Stimulated activated CD8-positive, alpha-beta memory T cell treated with anti-CD3 and anti-CD28 coated beads, Interleukin-12 subunit alpha, Interleukin-12 subunit beta, amount 100 ng/mL, for 24 hours (primary cell): Measurements from ENCODE around the gene FLYWCH1.

Experiments
- DNase-seq: peaks from one replicate; pipeline ENCODE4 v3.0.0-alpha.2; 2020; ENCODE audit errors: extremely low read depth

FLYWCH1 gene, protein sequence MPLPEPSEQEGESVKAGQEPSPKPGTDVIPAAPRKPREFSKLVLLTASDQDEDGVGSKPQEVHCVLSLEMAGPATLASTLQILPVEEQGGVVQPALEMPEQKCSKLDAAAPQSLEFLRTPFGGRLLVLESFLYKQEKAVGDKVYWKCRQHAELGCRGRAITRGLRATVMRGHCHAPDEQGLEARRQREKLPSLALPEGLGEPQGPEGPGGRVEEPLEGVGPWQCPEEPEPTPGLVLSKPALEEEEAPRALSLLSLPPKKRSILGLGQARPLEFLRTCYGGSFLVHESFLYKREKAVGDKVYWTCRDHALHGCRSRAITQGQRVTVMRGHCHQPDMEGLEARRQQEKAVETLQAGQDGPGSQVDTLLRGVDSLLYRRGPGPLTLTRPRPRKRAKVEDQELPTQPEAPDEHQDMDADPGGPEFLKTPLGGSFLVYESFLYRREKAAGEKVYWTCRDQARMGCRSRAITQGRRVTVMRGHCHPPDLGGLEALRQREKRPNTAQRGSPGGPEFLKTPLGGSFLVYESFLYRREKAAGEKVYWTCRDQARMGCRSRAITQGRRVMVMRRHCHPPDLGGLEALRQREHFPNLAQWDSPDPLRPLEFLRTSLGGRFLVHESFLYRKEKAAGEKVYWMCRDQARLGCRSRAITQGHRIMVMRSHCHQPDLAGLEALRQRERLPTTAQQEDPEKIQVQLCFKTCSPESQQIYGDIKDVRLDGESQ

DNA sequence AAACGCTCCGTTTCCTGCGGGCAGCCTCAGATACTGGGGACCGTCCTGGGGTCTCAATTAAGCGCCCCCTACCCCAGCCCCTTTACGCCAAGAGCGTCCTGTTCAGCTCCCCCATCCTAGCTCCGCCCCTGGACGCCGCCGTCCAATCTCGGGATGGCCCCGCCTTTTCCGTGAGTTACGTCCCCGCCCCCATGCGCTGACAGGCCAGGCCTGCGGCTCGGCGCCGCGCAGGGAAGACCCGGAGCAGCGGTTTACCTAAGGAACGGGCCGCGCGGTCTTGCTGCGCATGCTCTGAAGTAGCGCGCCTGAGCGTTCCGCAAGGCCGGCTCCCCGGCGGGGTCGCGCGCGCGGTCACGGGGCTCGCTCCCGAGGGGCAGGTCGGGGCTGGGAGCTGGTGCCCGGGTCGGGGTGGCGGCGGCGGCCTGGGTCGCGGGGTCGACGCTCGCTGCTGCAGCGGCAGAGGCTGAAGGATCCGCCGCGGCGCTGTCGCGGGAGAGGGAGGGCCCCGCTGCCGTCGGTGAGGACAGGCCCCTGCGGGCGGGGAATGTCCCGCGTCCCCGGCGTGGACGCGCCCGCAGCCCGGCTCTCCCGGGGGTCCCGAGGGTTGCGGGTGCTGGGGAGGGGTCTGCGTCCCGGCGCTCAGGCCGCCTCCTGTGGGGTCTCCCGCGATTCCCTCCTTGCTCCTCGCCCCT is at the start of gene FLYWCH1:
Gene FLYWCH1, plus strand, starts transcription at position 294 of the 692 bp plus-strand sequence. CDS start 17,755 bp downstream, outside the sequence.
- peak; percentile 96 for DNase-seq

DNA sequence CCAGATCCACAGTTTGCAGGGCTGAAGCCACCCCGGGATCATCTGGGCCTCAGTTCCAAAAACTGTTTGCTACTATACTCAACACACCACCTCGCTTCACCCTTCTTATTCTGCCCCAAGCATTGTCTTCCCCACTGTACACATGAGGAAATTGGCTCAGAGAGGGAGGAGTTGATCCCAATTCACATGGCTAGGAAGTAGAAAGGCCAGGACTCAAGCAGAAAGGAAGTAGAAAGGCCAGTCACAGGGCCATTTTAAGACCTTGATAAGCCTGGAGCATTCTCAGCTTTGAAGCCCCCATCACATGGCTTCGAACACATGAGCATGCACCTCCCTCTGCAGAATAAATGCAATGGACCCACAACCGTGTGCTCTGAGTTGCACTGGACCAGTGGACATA is 46.1 kb upstream of the FLYWCH1 start:
- DNase-seq = no peak

DNA sequence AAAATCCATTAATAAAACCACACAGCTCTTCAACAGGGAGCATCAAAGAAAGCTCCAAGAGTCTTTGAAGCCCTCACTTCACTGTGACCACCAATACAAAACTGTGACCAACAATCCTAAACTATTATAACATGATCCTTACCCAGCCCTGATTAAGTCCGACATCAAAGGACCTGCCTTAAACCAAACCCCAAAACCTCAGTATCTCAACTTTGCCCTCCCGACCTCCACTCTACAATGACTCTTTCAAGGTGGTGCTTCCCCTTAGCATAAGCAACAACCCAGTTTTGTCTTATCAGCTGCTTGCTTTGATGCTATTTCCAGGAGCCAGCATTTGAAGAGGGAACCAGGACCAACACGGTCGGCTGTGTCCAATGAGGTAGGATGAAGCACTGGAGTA is 45.3 kb upstream of the FLYWCH1 start:
- no peak for DNase-seq

DNA sequence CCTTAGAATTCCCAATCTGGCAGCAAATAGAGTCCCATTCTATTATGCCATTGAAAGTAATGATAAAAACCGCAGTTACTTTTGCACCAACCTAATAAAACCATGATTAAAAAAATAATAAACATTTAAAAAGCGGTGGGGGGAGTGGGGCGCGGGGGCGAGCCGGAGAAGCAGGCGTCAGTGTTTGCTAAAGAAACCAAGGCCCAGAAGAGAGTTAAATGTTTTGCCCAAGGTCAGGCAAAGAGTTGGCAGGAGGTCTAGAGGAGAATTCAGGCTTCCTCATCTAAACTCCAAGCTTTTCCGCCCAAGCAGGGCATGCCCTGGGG is 44.1 kb upstream of the FLYWCH1 start:
- no peak for DNase-seq

DNA sequence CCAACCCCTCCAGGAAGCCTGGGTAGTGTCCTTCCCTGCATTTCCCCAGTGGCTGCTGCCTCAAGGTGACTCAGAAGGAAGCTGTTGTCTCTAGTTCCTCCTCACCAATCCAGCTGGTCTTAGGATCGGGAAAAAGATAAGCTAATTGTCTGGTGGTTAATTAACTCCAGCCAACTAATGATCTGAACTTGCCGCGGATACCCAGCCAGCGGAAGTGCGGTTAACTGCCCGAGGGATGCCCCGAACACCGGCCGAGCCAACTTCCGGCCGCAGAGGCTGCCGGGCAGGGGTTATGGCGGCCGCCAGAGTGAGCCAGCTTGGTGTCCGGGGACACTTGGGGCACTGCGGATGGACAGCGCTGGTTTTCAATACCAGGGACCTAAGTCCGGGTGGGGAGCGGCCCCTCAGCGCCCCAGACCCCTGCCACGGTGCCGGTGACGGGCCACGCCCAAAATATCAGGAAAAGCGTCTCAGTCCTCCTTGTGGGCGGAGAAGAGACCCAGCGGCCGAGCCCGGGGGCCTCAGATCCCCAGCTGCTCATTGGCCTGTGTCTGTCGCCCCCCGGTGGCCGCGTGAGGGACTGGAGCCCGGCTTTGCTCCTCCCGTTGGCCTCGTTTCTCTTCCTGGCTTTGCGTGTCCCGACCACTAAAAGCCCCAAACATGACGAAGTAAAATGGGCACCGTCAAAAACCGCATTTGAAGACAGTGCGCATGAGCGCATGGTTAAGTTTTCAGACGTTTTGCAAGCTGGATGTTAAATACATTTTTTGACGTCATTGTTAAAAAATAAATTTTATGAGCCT is 43.5 kb upstream of the FLYWCH1 start:
- peak; percentile 88 for DNase-seq

DNA sequence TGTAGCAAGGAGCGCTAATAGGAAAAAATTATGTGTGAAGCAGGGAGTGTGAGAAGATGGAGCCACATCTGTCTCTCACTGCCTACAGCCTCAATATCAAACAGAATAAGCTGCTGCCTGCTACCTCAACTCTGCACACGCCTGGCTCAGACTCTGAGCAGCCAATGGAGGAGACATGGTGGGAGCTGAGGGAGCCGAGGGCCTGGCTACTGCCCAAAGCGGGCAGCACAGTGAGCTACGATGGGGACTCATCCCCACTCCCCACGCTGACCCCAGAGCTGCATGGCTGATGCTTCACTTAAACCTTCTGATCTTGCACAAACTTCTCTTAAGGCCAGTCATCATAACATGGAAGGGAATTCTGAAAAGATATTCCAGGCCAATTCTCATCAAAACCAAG is 39.8 kb upstream of the FLYWCH1 start:
- DNase-seq = no peak

DNA sequence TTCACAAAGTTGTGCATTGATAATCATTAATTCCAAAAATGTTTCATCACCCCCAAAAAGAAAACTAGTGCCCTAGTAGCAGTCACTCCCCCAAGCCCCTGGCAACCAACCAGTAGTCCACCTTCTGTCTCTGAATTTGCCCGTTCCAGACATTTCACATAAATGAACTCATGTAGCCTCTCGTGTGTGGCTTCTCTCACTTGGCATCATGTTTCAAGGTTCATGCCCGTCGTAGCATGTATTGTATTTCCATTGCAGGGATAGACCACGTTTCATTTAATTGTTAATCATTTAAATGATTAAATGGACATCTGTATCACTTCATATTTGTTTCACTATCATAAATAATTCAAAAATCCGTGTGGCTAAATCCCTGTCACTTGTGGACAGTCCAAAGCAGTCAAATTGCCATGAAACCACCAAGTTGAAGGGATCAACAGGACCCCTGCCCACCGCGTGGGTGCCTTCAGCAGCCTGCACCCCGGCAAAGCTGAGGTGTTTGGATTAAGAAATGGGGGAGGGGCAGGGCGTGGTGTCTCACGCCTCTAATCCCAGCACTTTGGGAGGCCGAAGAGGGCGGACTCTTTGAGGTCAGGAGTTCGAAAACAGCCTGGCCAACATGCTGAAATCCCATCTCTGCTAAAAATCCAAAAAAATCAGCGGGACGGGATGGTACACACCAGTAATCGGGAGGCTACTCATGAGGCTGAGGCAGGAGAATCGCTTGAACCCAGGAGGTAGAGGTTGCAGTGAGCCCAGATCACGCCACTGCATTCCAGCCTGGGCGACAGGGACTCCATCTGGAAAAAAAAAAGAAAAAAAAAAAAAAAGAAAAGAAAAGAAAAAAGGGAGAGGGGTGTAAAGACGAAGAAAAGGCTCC is 37.5 kb upstream of the FLYWCH1 start:
- no peak for DNase-seq

DNA sequence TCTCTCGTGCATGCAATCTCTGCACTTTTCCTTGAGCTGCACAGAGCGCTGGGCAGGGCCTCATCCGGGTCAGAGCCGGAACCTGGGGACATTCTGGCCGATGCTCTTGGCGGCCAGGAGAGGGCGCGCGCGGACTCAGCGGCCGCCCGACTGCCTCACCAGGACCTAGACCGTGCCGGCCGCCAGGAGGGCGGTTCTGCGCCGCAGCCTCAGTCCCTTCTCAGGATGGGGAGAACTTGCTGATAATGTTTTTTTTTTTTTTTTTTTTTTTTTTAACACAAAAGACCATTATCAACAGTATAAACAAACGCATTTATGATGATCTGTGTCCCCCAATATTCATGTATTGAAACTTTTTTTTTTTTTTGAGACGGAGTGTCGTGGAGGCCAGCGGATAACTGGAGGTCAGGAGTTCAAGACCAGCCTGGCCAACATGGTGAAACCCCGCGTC is 36.8 kb upstream of the FLYWCH1 start:
- DNase-seq = no peak

DNA sequence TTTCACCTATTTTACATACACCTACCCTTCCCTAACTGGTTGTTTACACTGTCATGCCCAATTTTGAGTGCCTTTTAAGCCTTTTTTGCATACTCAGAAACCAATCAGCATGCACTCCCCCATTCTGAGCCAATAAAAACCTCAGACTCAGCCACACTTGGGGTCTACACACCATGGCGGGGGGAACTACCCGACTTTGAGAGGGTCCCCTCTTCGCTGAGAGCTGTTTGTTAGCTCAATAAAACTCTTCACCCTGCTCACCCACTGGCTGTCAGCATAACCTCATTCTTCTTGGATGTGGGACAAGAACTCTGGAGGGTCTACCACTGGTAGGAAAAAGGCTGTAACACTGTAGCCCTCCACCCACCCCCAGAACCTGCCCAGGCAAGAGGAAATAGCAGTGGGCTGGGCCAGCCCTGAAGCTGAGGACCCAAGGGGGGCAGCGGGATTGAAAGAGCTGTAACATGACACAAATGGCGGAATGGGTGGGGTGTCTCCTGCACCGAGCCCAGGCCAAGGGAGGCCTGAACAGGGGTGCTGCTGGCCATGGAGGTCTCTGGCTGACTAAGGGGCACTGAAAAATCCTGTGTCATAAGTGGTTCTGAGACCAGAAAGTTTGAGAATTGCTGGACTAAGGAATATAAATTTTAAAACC is 31.8 kb upstream of the FLYWCH1 start:
- DNase-seq = no peak

DNA sequence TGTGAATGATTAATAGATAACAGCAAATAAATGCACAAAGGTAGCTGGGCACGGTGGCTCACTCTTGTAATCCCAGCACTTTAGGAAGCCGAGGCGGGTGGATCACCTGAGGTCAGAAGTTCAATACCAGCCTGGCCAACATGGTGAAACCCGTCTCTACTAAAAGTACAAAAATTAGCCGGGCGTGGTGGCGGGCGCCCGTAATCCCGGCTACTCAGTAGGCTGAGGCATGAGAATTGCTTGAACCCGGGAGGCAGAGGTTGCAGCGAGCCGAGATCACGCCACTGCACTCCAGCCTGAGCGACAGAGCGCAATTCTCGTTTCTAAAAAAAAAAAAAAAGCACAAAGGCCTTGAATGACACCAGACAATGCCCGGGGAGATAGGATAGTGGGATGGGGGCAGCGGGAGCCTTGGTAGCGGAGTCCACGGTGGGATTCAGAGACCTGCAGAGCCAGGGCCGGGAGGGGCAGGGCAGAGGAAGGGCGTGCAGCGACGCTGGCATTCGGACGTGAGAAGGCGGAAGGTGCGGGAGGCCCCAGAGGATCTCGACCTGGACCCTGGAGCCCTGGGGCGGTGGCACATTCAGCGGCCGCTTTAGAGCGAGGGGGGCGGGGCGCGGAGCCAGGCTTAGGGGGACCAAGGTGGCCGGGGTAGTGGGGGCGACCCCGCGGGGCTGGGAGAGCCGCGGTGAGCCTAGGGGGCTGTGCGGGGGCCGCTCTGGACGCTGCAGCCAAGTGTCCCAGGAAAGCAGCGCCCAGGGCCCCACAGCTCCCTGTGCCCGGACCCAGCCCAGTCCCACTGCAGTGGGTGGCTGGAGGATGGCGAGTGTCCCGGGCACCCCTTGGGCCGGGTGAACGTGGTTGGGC is 29.7 kb upstream of the FLYWCH1 start:
- no peak for DNase-seq

DNA sequence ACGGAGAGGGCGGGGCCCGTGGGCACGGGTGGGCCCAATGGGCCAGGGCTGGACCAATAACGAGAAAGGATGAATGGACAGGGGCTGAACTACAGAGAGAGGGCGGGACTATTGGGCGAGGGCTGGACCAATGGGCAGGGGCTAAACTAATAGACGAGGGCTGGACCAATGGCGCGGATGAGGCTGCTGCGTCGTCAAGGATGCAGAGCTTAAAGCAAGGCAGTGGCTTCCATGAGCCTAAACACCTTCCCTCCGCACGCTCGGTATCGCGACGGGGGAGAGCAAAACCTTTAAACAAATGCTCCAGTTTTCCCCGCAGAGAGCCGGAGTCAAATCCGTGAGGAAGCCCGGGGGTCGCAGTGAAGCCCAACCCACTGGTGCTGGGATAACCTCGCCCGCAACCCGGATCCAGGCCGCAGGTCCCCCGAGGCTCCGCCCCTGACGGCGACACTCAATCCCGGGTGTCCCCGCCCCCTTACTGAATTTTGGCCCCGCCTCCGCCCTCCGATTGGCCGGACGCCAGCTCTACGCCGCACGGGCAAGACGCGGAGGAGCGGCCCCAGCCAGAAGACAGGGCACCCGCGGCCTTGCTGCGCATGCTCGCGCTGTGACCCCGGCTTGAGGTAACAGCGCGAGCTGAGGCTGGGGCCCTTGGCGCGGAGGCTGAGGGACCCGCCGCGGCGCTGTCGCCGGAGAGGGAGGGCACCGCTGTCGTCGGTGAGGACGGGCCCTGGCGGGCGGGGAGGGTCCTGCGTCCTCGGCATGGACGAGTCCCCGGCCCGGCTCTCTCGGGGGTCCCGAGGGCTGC is 28.9 kb upstream of the FLYWCH1 start, which contains the start of gene FLYWCH2:
Gene FLYWCH2, plus strand, starts transcription at position 566 of the 808 bp plus-strand sequence. CDS start 13,235 bp downstream, outside the sequence.
- DNase-seq = peak; percentile 95

DNA sequence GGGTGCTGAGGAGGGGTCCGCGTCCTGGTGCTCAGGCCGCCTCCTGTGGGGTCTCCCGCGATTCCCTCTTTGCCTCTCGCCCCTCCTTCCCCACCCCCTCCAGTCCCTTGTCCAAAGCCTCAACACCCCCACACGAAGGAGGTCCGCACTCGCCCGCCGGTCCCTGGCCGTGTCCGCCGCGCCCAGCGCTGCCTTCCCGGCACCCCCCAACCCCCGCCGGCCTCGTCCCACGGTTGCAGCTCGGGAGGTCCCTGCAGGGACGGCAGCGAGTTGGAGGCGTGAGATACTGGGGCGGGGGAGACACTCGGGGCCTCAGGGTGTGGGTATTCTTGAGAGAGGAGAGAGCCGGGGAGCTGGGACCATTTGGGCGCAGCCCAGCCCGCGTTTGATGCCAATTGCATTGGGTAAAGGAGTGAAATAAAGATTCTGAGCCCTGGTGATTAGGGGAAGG is 28.2 kb upstream of the FLYWCH1 start:
- DNase-seq = no peak

DNA sequence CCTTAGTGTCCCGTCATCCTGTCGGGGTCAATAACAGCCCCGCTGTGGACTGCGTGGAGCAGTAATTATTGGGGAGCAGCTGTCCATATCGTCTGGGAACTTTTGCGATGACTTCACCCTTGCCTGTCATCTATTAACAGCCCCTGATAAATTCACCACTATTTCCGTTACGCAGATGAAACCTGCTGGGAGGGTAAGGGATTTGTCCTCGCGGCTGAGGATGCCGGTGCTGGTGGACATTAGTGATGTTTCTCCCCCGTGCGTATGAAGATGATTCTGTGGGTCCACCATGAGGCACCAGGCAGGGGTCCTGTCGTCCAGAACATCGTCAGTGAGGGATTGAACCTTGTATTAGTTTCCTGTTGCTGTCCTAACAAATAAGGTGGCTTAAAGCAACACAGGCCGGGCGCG is 27.7 kb upstream of the FLYWCH1 start:
- DNase-seq = no peak

DNA sequence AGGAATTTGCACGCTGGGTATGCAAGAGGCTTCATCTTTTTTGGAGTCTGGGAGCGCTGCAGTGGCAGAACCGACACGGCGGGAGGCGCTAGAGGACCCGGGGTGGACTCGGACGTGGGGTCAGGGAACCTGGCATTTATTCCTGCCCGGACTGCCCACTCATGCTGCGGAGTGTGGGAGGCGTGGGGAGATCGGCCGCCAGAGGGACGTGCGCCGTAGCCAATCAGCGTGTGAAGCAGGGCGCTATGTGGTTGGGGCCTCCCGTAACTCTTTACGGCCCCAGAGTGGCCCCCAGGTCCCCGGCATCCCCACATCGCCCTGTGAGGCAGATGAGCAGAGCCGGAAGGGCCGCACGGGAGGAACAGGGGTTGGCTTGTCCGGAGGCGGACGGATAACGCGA is 17.5 kb upstream of the FLYWCH1 start:
- no peak for DNase-seq

DNA sequence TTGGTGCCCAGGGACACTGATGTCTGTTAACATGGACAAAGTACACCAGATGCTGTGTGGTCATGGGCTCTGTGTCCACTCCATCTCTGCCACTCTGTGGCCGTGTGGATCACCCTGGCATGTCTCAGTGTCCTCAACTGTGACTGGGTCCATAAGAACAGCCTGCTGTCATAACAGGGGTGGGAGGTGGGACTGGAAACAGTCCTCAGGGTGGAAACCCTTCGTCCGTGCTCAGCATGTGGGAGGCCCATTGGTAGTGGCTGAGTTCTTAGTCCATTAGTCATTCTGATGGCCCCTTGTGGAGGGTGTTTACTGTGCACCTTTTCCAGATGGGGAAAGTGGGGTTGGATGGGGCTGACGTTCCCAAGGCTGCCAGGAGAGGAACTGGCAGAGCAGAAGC is 15.9 kb upstream of the FLYWCH1 start:
- no peak for DNase-seq

DNA sequence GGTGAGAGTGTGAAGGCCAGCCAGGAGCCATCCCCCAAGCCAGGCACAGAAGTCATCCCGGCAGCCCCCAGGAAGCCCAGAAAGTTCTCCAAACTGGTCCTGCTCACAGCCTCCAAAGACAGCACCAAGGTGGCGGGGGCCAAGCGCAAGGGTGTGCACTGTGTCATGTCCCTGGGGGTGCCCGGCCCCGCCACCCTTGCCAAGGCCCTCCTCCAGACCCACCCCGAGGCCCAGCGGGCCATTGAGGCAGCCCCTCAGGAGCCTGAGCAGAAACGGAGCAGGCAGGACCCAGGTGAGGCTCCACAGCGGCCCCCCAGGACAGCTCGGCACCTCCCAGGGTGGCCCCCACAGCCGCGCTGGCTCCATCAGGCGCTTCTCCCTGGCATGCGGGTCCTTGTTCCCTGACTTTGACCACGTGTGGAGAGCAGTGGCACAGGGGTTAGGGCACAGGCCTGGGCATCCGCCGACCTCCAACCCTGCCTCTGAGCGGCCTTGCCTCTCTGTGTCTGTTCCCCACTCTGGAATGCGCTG is 15.2 kb upstream of the FLYWCH1 start:
- DNase-seq = no peak

DNA sequence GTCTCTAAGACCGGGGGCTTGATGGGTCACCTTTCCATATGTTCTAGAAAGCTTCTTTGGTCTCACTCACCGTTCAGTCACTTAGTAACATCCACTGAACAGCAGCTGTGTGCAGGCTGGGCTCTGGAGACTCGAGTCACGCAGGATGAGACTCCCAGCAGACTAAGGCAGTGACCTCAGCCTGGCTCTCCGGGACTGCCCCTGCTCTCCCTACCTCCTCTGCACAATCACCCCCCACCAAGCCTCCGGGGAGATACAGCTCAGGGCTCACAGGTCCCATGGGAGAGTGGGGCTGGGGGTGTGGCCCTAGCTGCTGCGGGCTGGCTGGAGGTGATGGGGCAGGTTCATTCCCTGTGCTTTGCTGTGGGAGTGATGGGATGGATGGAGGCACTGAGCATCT is 14.6 kb upstream of the FLYWCH1 start:
- no peak for DNase-seq
